Measurements from ENCODE around the gene TRIM66. TPM values are rescaled to one million over a fixed set of nuclear protein-coding genes. Genes with fewer than 3 reads are reported as not detected.

TRIM66 gene
- polyA plus RNA-seq, 4 donors, result 1.4 to 6.0 (median 4.0) TPM

- H3K36me3 ChIP-seq (ENCODE audit: control insufficient read depth in 3 of 3, insufficient read depth in 2 of 3, low read depth in 1 of 3, low read length in 3 of 3), result no peaks in the 10 kb centered on the region
- H3K4me1 ChIP-seq (ENCODE audit: control insufficient read depth in 3 of 3, insufficient read depth in 2 of 3, low read depth in 1 of 3, low read length in 2 of 3), result peaks cover 0 to 6% (median 0%) of the 10 kb centered on the region in 3 donors
- 9 to 47% (median 40%) methylated on average over 1 of the region's 1 CpG for WGBS, 3 donors
- H3K27ac ChIP-seq (ENCODE audit: low read depth in 1 of 3, low read length in 2 of 3), result peak overlapping the region in 1 of 3 donors; percentile 76
- H3K27me3 ChIP-seq (ENCODE audit: control insufficient read depth in 3 of 3, insufficient read depth in 3 of 3, low read length in 3 of 3), result no peaks in the 10 kb centered on the region
- DNase-seq, result peak; percentile 56 to 89
- no peak for FAIRE-seq
- no peak overlapping the region for H3K4me3 ChIP-seq (ENCODE audit: low read depth in 1 of 3, low read length in 3 of 3)
- no peaks in the 10 kb centered on the region for H3K9me3 ChIP-seq (ENCODE audit: control insufficient read depth in 2 of 2, insufficient read depth in 1 of 2, low read depth in 1 of 2, low read length in 1 of 2)
Measured at GRCh38 chr11:8584082-8584481, 98.4 kb downstream of the TRIM66 start.

GRCh38 chr11:8581300-8581699 lies 101.2 kb downstream of the TRIM66 start:
- Histone ChIP-seq H3K36me3 (ENCODE audit: control insufficient read depth in 3 of 3, insufficient read depth in 2 of 3, low read depth in 1 of 3, low read length in 3 of 3) (no peaks in the 10 kb centered on the region), H3K27ac (ENCODE audit: low read depth in 1 of 3, low read length in 2 of 3) (no peak overlapping the region), H3K9me3 (ENCODE audit: control insufficient read depth in 2 of 2, insufficient read depth in 1 of 2, low read depth in 1 of 2, low read length in 1 of 2) (no peaks in the 10 kb centered on the region), H3K4me1 (ENCODE audit: control insufficient read depth in 3 of 3, insufficient read depth in 2 of 3, low read depth in 1 of 3, low read length in 2 of 3) (peaks cover 0 to 6% (median 0%) of the 10 kb centered on the region in 3 donors), H3K27me3 (ENCODE audit: control insufficient read depth in 3 of 3, insufficient read depth in 3 of 3, low read length in 3 of 3) (no peaks in the 10 kb centered on the region), H3K4me3 (ENCODE audit: low read depth in 1 of 3, low read length in 3 of 3) (no peak overlapping the region)
- DNase-seq, result no peak
- WGBS, 3 donors, result 75 to 83% (median 81%) methylated on average over 3 of the region's 3 CpGs
- FAIRE-seq, result no peak

GRCh38 chr11:8577791-8578581 lies 104.5 kb downstream of the TRIM66 start:
- H3K36me3 ChIP-seq (ENCODE audit: control insufficient read depth in 3 of 3, insufficient read depth in 2 of 3, low read depth in 1 of 3, low read length in 3 of 3), result no peaks in the 10 kb centered on the region
- DNase-seq (no peak), FAIRE-seq (peak; percentile 23)
- H3K27me3 ChIP-seq (ENCODE audit: control insufficient read depth in 3 of 3, insufficient read depth in 3 of 3, low read length in 3 of 3), result no peaks in the 10 kb centered on the region
- H3K27ac ChIP-seq (ENCODE audit: low read depth in 1 of 3, low read length in 2 of 3), result no peak overlapping the region
- H3K4me3 ChIP-seq (ENCODE audit: low read depth in 1 of 3, low read length in 3 of 3), result no peak overlapping the region
- H3K4me1 ChIP-seq (ENCODE audit: control insufficient read depth in 3 of 3, insufficient read depth in 2 of 3, low read depth in 1 of 3, low read length in 2 of 3), result no peaks in the 10 kb centered on the region
- WGBS, 3 donors, result 95 to 99% (median 97%) methylated on average over 2 of the region's 2 CpGs
- no peaks in the 10 kb centered on the region for H3K9me3 ChIP-seq (ENCODE audit: control insufficient read depth in 2 of 2, insufficient read depth in 1 of 2, low read depth in 1 of 2, low read length in 1 of 2)

- Histone ChIP-seq H3K4me1 (ENCODE audit: control insufficient read depth in 3 of 3, insufficient read depth in 2 of 3, low read depth in 1 of 3, low read length in 2 of 3) (no peaks in the 10 kb centered on the region), H3K36me3 (ENCODE audit: control insufficient read depth in 3 of 3, insufficient read depth in 2 of 3, low read depth in 1 of 3, low read length in 3 of 3) (no peaks in the 10 kb centered on the region), H3K9me3 (ENCODE audit: control insufficient read depth in 2 of 2, insufficient read depth in 1 of 2, low read depth in 1 of 2, low read length in 1 of 2) (no peaks in the 10 kb centered on the region), H3K4me3 (ENCODE audit: low read depth in 1 of 3, low read length in 3 of 3) (no peak overlapping the region), H3K27me3 (ENCODE audit: control insufficient read depth in 3 of 3, insufficient read depth in 3 of 3, low read length in 3 of 3) (no peaks in the 10 kb centered on the region), H3K27ac (ENCODE audit: low read depth in 1 of 3, low read length in 2 of 3) (no peak overlapping the region)
- no peak for FAIRE-seq
- WGBS, 3 donors, result 95 to 100% (median 99%) methylated on average over 1 of the region's 1 CpG
- DNase-seq, result no peak
Measured at GRCh38 chr11:8574798-8575197, 107.7 kb downstream of the TRIM66 start.

- WGBS, 3 donors, result 81 to 92% (median 87%) methylated on average over 1 of the region's 1 CpG
- no peak for FAIRE-seq
- no peaks in the 10 kb centered on the region for H3K27me3 ChIP-seq (ENCODE audit: control insufficient read depth in 3 of 3, insufficient read depth in 3 of 3, low read length in 3 of 3)
Measured at GRCh38 chr11:8573777-8574176, 108.7 kb downstream of the TRIM66 start.

GRCh38 chr11:8567602-8568198 lies 114.8 kb downstream of the TRIM66 start:
- 56 to 69% (median 61%) methylated on average over 2 of the region's 2 CpGs for WGBS, 3 donors
- Histone ChIP-seq H3K4me1 (ENCODE audit: control insufficient read depth in 3 of 3, insufficient read depth in 2 of 3, low read depth in 1 of 3, low read length in 2 of 3) (no peaks in the 10 kb centered on the region), H3K4me3 (ENCODE audit: low read depth in 1 of 3, low read length in 3 of 3) (no peak overlapping the region)

More at GRCh38 chr11:8573777-8574176, 108.7 kb downstream of the TRIM66 start:
- no peaks in the 10 kb centered on the region for H3K36me3 ChIP-seq (ENCODE audit: control insufficient read depth in 3 of 3, insufficient read depth in 2 of 3, low read depth in 1 of 3, low read length in 3 of 3)
- no peak for DNase-seq
- H3K4me1 ChIP-seq (ENCODE audit: control insufficient read depth in 3 of 3, insufficient read depth in 2 of 3, low read depth in 1 of 3, low read length in 2 of 3), result no peaks in the 10 kb centered on the region
- no peak overlapping the region for H3K4me3 ChIP-seq (ENCODE audit: low read depth in 1 of 3, low read length in 3 of 3)
- no peaks in the 10 kb centered on the region for H3K9me3 ChIP-seq (ENCODE audit: control insufficient read depth in 2 of 2, insufficient read depth in 1 of 2, low read depth in 1 of 2, low read length in 1 of 2)
- no peak overlapping the region for H3K27ac ChIP-seq (ENCODE audit: low read depth in 1 of 3, low read length in 2 of 3)

GRCh38 chr11:8566613-8567210 lies 115.8 kb downstream of the TRIM66 start:
- H3K36me3 ChIP-seq (ENCODE audit: control insufficient read depth in 3 of 3, insufficient read depth in 2 of 3, low read depth in 1 of 3, low read length in 3 of 3), result no peaks in the 10 kb centered on the region
- 28 to 38% (median 35%) methylated on average over 5 of the region's 5 CpGs for whole genome bisulfite sequencing, 3 donors
- H3K4me3 ChIP-seq (ENCODE audit: low read depth in 1 of 3, low read length in 3 of 3), result no peak overlapping the region
- peaks cover 0 to 2% of the 10 kb centered on the region in 2 donors for H3K9me3 ChIP-seq (ENCODE audit: control insufficient read depth in 2 of 2, insufficient read depth in 1 of 2, low read depth in 1 of 2, low read length in 1 of 2)
- no peak overlapping the region for H3K27ac ChIP-seq (ENCODE audit: low read depth in 1 of 3, low read length in 2 of 3)
- peak; percentile 5 for FAIRE-seq
- H3K4me1 ChIP-seq (ENCODE audit: control insufficient read depth in 3 of 3, insufficient read depth in 2 of 3, low read depth in 1 of 3, low read length in 2 of 3), result no peaks in the 10 kb centered on the region
- no peaks in the 10 kb centered on the region for H3K27me3 ChIP-seq (ENCODE audit: control insufficient read depth in 3 of 3, insufficient read depth in 3 of 3, low read length in 3 of 3)
- DNase-seq, result peak; percentile 51 to 52

More at GRCh38 chr11:8567602-8568198, 114.8 kb downstream of the TRIM66 start:
- no peaks in the 10 kb centered on the region for H3K36me3 ChIP-seq (ENCODE audit: control insufficient read depth in 3 of 3, insufficient read depth in 2 of 3, low read depth in 1 of 3, low read length in 3 of 3)
- no peak for FAIRE-seq
- H3K27ac ChIP-seq (ENCODE audit: low read depth in 1 of 3, low read length in 2 of 3), result no peak overlapping the region
- no peaks in the 10 kb centered on the region for H3K9me3 ChIP-seq (ENCODE audit: control insufficient read depth in 2 of 2, insufficient read depth in 1 of 2, low read depth in 1 of 2, low read length in 1 of 2)
- DNase-seq, result no peak
- no peaks in the 10 kb centered on the region for H3K27me3 ChIP-seq (ENCODE audit: control insufficient read depth in 3 of 3, insufficient read depth in 3 of 3, low read length in 3 of 3)

GRCh38 chr11:8564526-8564925 lies 117.9 kb downstream of the TRIM66 start:
- 77 to 84% (median 84%) methylated on average over 2 of the region's 2 CpGs for WGBS, 3 donors
- no peak for DNase-seq

More at GRCh38 chr11:8564526-8564925, 117.9 kb downstream of the TRIM66 start:
- Histone ChIP-seq H3K36me3 (ENCODE audit: control insufficient read depth in 3 of 3, insufficient read depth in 2 of 3, low read depth in 1 of 3, low read length in 3 of 3) (no peaks in the 10 kb centered on the region), H3K4me1 (ENCODE audit: control insufficient read depth in 3 of 3, insufficient read depth in 2 of 3, low read depth in 1 of 3, low read length in 2 of 3) (no peaks in the 10 kb centered on the region), H3K4me3 (ENCODE audit: low read depth in 1 of 3, low read length in 3 of 3) (no peak overlapping the region), H3K27me3 (ENCODE audit: control insufficient read depth in 3 of 3, insufficient read depth in 3 of 3, low read length in 3 of 3) (no peaks in the 10 kb centered on the region), H3K9me3 (ENCODE audit: control insufficient read depth in 2 of 2, insufficient read depth in 1 of 2, low read depth in 1 of 2, low read length in 1 of 2) (peaks cover 0 to 5% of the 10 kb centered on the region in 2 donors), H3K27ac (ENCODE audit: low read depth in 1 of 3, low read length in 2 of 3) (no peak overlapping the region)
- FAIRE-seq, result no peak
